ENCODE measurements around the gene TYW1. TPM values are rescaled to one million over a fixed set of nuclear protein-coding genes. Genes with fewer than 3 reads are reported as not detected.

The TYW1 gene
- total and polyA plus RNA-seq, 8 donors: 14.1 to 25.8 (median 23.7) TPM

Small RNA genes lying within 50 kb of the gene (microRNA-seq; reads per million reads assigned to microRNA genes)
- gene MIR4650-1: 0 reads per million in 2 donors

Other genes starting within 250 kb of the TYW1 start
- 100 to 1,000 TPM in 1 of 2 donors, 10 to 100 TPM in 1; 99.3 to 103 TPM for gene TMEM248, start 75.6 kb upstream of the TYW1 start, total RNA-seq
- 10 to 100 TPM; 64.5 to 87.2 (median 78.5) TPM for gene TMEM248, start 75.6 kb upstream of the TYW1 start, polyA plus RNA-seq (ENCODE audit: insufficient read length in 6 of 6)
- gene SBDS, start 1.2 kb upstream of the TYW1 start, total RNA-seq: 100 to 1,000 TPM in 1 of 2 donors, 10 to 100 TPM in 1; 94.4 to 109 TPM
- gene SBDS, start 1.2 kb upstream of the TYW1 start, polyA plus RNA-seq (ENCODE audit: insufficient read length in 6 of 6): 10 to 100 TPM; 82.6 to 90.6 (median 85.8) TPM